HG02970 (cell line): Measurements from ENCODE around the gene C1orf21.

Source experiments
- ATAC-seq: cut with Tn5 transposase; IDR thresholded peaks from one replicate; pipeline ENCODE4 v1.9.1; 2021; ENCODE audit warnings: mild to moderate bottlenecking, moderate library complexity, moderate number of reproducible peaks; ENCODE audit not compliant: unreplicated experiment, low FRiP score

Gene C1orf21

DNA sequence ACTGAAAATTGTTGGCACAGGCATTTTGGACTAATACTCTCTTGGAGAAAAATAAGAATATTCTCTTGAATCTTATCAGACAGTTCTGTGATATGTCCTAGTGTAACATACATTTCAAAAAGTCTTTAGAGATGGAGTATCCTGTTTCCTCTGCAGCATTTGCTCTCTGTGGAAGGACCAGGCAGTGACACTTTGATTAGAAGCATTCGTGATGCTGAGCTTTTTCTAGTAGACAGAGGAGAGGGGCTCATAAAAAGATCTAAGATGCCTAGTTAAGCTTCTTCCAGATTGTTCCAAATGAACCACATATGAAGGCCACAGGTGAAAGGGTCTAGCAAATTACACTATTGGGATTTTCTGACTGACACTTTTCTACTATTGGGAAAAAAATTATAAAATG lies 120.3 kb downstream of the C1orf21 start:
- no peak for ATAC-seq

DNA sequence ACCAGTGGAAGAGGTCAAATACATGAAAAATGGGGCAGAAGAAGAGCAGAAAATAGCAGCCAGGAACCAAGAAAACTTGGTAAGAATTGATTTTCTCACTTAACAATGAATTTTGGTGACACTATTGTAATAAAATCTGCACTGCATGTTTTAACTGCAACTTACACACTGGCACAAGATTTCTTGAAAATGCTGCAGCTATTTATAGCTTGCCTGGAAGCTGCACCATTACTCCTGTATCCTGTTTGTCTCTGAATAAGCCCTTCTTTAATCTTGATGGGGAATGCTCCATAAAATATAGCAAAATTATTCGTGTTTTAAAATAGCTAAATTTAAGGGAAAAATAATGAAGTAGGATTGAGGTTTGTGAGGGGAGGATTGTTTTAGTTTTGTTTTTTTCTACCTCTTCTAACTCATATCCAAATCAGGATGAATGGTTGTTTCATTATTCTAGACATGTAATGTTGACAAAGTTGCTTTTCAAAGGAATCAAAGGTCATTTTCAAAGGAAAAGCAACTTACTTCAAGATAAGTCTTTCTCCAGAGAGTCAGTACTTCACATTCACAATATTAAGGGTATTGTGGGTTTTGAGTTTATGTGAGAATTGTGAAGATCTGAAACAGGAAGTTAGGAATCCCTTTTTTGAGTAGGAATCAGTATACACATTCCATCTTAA lies 120.9 kb downstream of the C1orf21 start:
- no peak for ATAC-seq

DNA sequence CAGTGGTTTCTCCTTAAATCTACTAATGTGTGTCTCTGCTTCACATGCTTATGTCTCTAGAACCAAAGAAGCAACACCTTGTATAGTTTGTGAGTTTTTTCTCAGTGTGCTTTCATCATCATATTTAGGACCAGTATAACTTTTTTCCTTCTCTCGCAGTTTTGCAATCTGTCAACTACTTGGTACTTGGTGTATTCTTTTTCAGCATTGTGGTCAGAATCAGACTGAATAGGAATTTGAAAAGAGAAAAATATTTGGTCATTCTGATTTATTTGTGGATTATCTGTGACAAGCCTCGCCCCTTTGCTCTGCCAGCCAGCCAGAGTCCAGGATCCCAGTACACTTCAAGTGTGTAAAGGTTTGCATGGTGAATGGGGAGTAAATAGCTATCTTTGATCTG lies 122.3 kb downstream of the C1orf21 start:
- ATAC-seq: no peak

DNA sequence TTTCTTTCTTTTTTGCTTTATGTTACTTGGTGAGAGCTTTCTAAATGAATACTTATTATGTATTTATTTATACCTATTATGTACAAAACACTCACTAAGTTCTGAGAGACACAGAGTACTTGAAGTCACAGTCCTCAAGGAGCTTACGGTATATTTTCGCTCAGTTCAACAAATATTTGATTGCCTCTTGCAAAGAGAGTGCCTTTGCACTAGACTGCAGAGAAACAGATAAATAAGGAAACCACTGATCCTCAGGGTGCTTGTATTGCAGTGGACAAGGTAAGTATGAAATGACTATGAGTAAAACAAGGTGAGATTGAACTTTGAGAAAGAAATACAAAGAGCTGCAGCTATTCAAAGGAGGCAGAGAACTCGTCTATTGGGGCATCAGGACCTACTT lies 123.3 kb downstream of the C1orf21 start:
- no peak for ATAC-seq

DNA sequence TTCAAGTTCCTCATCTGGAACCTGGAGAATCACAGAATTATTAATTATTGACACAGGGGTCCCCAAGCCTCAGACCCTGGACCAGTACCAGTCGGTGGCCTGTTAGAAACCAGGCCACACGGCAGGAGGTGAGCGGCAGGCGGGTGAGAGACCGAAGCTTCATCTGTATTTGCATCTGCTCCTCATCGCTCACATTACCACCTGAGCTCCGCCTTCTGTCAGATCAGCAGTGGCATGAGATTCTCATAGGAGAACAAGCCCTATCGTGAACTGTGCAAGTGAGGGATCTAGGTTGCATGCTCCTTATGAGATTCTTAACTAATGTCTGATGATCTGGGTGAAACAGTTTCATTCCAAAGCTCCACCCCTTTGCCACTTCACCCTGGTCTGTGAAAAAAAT lies 125.9 kb downstream of the C1orf21 start:
- no peak for ATAC-seq

DNA sequence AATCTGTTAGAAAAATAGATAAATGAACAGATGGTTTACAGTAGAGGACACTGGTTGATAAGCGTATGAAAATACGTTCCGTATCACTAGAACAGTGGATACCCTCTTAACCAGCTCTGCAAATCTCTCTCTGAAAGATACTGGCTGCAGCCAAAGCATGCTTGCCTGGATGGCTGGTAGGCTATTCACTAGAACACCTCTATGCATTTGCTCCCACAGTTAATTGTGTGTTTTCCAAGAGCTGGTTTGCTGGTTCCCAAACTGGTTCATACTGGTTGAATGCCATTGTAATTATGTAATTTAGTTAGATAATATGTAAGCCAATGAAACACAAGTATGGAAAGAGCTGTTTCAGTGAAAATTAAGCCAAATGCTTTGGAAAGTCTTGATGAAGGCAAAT lies 126.6 kb downstream of the C1orf21 start:
- ATAC-seq: no peak

DNA sequence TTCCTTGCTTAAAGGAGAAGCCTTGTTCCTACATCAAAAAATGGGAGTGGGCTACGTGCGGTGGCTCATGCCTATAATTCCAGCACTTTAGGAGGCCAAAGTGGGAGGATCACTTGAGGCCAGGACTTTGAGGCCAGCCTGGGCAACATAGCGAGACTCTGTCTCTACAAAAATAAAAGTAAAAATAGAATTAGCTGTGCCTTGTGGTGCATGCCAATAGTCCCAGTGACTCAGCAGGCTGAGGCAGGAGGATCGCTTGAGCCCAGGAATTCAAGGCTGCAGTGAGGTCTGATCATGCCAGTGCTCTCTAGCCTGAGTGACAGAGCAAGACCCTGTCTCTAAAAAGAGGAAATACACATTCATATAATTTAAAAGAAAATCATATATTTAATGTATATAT lies 127.1 kb downstream of the C1orf21 start:
- ATAC-seq: no peak

DNA sequence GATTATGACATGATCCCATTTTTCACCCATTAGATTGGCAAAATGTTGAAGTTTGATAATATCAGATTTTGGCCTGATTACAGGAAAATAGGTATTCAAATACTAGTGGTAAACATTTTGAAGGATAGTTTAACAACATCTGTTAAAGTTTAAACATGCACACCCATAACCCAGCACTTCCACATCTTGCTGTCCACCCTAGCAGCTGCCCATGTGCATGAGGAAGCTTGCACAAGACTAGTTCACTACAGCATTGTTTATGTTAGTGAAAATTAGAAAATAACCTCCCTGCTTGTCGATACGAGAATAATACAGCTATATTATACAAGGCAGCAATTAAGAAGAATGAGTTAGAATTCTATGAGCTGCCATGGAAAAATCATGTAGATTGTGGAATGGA lies 127.6 kb downstream of the C1orf21 start:
- ATAC-seq: no peak

DNA sequence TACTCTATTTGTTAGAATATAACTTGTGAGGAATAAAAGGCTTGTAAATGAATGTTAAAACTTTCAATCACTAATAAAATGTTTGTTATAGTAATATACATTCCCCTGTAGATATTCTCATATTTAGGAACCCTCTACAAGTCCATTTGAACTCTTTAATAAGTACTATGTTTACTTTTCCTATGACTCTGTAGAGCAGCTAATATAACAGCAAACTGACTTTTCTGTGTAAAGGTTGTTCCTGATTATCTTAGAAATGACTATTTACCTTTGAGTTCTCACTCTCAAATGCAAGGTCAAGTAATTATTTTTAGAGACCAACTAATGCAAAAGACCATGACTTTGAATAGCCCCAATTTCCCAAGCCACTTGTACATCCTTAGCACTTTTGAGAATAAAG lies 130.3 kb downstream of the C1orf21 start:
- ATAC-seq: no peak

DNA sequence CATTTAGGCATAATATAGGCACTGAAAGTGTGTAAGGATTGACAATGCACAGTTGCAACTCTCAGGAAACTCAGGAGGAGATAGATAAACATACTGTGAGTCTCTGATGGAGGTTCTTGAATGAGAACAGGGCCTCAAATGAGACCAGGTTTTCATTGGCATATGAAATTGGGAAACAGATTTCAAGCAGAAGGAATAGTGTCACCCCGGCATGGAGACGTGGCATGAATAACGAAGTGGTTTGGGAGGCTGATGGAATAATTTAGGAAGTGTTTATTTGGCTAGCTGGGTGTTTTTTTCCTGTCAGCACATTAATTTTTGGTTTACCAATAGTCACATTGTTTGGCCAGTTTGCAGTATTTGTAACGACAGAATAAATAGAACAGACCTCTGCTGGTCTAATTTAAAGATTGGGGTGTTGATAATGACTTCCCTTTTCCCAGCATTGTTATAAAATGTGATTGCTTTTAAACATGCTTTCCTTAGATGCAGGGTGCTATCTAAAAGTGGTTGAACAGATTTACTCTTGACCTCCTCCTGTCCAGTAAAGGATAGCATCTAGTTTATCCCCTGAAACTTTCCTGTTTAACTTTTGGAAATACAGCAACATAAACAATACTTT lies 132.0 kb downstream of the C1orf21 start:
- no peak for ATAC-seq

DNA sequence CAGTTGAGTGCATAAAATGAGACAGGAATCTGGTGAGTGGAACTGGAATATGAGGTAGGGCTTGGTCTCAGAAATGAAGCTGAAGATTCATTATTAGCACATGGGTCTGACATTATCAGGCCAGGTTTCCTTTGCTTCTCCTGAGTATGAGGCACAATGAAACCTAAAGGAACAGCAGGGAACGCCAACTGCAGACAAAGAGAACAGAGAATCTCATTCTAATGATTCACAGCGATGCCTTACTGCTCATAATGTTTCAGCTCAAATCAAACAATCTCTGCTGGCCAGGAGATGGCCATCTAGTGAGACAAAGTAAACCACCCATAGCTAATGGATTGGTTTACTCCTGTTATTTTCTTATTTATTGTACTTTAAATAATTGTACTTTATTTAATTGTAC lies 133.5 kb downstream of the C1orf21 start:
- ATAC-seq: no peak

DNA sequence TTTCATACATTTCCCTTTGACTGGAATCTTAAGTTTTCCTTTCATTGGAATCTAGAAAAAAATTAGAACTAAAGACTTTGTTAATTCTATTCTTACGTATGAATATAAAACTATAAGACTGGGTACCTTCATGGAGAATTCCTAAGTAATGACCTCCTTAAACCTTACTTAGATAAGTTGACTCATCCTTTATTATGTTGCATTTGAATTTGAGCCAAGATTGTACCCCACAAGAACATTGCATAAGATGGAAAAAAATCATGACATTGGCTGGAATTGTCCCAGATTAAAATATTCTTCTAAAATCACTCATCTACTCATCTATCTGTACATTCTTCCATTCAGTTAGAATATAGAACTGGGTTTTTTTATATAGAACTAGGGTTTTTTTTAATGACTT lies 137.4 kb downstream of the C1orf21 start:
- no peak for ATAC-seq

DNA sequence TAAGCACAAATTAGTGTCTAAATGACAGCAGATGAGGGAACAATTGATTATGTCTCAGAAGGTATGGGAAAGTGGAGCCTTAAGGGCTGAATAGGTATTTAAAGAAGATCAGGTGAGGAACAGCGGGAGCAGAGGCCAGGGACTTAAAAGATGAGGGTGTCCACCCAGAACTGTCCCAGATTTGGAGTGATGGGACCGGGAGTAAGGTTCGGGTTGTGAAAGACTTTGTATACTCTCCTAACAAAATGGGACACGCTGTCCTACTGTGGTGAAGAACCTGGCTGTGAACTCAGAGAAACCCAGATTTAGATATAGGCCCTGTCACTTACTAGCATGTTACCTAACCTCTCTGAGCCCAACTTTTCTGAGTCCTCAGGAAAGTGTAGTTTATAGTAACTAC lies 140.6 kb downstream of the C1orf21 start:
- ATAC-seq: no peak

DNA sequence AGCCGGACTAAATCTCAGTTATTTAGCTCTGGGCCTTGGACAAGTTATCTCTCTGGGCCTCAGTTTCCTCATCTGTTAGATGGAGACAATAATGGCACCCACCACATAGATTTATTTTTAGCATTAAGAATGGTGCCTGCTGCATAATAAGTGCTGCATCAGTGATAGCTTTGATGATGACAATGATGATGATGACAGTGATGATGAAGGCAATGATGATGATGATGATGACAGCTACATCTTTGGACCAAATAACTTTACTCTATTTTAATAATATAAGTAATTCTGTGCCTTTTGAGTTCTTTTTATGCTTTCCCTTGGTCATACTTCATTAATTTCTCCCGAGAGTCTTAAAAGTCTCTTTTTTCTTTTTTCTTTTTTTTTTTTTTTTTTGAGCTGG lies 143.4 kb downstream of the C1orf21 start:
- no peak for ATAC-seq

DNA sequence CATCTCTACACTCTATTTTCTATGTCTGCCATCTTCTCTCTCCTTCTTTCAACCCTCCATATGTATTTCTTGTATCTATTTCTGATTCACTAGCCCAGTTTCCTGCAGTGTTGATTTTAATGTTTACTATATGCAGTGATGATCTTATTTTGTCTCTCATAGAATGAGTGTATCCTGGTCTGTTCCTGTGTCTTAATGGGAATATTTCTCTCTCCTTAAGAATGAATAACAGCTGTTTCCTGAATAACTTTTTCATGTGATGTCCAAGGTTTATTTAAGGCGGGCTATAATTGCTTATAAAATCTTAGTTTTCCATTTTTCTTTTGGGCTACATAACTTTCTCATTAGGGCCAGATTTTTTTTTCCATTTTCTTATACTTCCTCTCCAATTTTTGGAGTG lies 144.5 kb downstream of the C1orf21 start:
- ATAC-seq: no peak

DNA sequence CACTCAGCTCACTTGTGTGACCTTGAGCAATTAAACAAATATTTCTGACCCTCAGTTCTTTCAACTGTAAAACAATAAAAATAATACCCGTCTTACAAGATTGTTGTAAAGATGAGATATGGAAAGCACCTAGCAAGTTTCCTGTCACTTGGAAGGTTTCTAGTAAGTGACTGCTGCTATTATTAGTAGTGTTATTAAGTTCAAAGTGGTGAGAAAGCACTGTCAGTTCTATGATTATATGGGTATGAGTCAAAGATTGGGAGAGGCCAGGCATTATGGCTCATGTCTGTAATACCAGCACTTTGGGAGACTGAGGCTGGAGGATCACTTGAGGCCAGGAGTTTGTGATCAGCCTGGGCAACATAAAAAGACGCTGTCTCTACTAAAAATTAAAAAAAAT lies 145.4 kb downstream of the C1orf21 start:
- ATAC-seq: no peak

DNA sequence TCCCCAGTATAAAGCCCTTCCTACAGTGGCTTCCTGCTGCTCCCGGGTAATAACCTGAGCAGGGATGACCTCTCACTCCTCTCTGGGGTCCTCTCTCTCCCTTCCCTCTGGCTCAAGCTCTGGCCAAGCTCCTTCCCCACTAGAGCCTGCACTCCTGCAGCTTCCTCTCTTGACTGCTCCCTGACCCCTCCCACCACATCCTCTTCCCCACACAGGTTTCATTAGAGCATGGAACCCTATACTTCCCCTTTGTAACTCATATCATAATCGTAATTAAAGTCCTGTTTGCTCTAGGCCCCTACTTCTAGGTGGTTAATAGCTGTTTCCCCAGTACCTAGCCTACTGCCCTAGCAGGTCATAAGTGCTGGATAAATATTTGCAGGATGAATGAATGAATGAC lies 146.2 kb downstream of the C1orf21 start:
- ATAC-seq: no peak

DNA sequence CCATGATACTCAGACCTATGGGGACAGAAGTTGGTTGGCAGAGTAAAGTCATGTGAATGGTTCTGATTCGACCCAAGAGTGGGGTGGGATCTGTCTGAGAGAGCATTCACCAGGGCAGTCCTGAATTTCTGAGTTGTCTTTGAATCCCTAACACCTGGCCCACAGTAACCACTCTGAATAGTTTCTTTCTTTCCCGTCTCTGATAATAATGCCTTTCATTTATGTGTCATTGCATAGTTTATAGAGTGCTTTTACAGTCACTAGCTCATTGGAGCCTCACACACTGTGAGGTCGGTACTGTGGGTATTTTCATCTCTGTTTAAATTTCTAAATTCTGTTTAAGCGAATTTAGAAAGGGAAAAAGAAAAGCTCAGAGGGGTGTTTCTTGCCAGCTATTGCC lies 147.1 kb downstream of the C1orf21 start:
- ATAC-seq: no peak

DNA sequence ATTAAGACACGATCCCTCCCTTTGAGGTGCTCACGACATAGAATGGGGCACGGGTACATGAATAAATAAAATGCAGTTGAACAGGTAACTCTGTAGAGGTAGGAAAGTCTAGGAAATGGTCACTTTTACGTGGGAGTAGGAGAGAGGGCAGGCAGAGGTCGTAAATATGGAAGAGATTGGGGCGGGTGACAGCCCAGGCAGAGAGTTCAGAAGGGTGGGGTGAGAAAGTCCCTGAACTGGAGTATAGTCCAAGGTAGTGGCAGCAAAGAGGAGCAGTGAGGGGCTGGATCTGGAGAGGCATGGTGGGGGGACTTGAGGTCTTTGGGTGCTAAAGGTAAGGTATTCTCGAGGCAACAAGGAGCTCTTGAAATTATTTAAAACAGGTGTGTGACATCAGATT lies 147.9 kb downstream of the C1orf21 start:
- no peak for ATAC-seq

DNA sequence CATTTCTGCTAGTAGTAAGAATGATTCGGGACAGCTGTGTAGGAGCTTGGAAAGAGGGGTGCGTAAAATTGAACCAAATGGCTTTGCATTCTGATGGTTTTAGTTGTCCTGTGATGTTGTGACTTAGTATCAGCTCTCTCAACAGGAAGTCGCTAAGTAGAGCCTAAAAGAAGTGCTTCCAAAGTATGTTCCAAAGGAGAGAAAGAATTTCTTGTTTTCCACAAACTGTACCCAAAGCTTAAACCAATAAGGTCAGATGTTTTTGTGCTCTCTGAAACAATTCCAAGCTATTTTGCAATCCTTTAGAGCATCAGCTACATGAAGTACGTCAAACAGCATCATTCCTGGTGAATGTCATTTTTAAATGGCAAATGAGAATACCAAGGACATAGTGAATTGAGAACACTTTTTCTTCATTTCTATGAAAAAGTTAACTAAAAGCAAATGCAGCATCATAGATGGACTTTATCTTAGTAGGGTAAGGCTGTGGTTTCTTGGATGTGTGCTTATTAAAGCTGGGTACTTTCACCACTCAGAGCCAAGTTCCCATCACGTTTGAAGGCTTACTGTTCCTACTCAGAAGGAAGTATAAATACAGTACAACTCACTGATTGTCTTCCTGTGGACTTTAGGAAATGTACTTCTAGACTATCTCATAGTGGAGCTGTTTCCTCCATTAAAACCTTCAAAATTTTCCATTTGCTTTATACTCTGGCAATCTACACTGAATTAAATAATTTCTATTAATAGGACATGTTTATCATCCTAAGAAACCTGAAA lies 148.6 kb downstream of the C1orf21 start:
- ATAC-seq: no peak

DNA sequence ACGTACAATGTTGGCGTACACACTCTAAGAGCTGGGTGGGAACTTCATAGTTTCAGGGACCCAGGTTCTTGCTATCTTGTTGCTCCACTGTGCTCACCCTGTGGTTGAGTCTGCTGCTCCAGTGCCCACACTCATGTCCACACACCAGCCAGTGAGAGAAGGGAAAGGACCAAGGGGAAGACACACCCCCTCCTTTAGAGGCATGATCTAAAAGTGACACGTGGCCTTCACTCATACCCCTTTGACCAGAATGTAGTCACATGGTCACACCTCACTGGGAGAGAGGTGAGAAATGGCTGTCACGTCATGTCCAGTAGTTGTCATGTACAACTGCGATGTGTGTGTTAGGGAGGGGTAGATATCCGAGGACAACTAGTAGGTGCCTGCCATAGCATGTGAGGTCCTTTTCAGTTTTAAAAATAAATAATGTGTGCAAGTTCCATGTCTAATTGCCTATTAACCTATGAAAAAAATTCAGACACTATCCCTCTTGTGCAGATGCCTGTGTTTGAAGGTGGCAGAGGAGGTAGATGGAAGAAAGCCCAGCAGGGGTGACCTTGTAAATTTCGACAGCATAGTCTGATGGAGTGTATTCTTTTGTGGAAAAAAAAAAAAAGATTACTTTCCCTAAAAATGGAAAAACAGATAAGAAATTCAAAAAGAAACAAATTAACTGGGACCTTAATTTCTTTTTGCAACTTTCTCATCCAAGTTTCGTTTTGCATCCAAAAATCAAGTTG lies 149.6 kb downstream of the C1orf21 start:
- no peak for ATAC-seq
